ENCODE measurements around the gene PSKH1. TPM values are rescaled to one million over a fixed set of nuclear protein-coding genes. Genes with fewer than 3 reads are reported as not detected.
A peak's percentile ranks its signal among the peaks of the same experiment; 100 is the strongest.

Gene PSKH1
- total and polyA plus RNA-seq, 9 of the 15 experiments (the other 6 are each of a cell fraction or from before 2014, with no cell fraction given) = 0.96 to 20.9 (median 9.4) TPM

- no peak for TF ChIP-seq HMBOX1 (IDR thresholded peaks at IDR 0.05)
- TF ChIP-seq CBX2 (IDR thresholded peaks at IDR 0.05; ENCODE audit: insufficient read depth, low read length, poor library complexity, severe bottlenecking) = no peak
- no peak for TF ChIP-seq ZNF79 (CRISPR knock-in tag; IDR thresholded peaks at IDR 0.05; ENCODE audit: low read depth)
- TF ChIP-seq STAT5B (CRISPR knock-in tag; IDR thresholded peaks at IDR 0.05) = no peak
- 0 out of 2 replicates have a peak, but pooled peaks have one; percentile 23 for TF ChIP-seq RNF2 (IDR thresholded peaks at IDR 0.05)
- no peak for TF ChIP-seq FOXO4 (CRISPR knock-in tag; IDR thresholded peaks at IDR 0.05)
- no peak for TF ChIP-seq ZSCAN29 (IDR thresholded peaks at IDR 0.05)
- TF ChIP-seq ZNF146 (CRISPR knock-in tag; IDR thresholded peaks at IDR 0.05; ENCODE audit: unreplicated experiment) = no peak
- no peak for TF ChIP-seq POU5F1 (IDR thresholded peaks at IDR 0.05; ENCODE audit: borderline replicate concordance, low read depth, low read length, partially characterized antibody)
- TF ChIP-seq NUFIP1 (IDR thresholded peaks at IDR 0.05; ENCODE audit: partially characterized antibody) = no peak
- TF ChIP-seq ZNF398 (CRISPR knock-in tag; IDR thresholded peaks at IDR 0.05) = no peak
- no peak for TF ChIP-seq ZNF408 (CRISPR knock-in tag; IDR thresholded peaks at IDR 0.05; ENCODE audit: low read depth)
- TF ChIP-seq ZNF232 (CRISPR knock-in tag; IDR thresholded peaks at IDR 0.05) = peak; percentile 89
- TF ChIP-seq MYNN (IDR thresholded peaks at IDR 0.05) = peak; percentile 65; the same call in 1 of the 2 replicates
- TF ChIP-seq MYNN (CRISPR knock-in tag; IDR thresholded peaks at IDR 0.05) = no peak
- TF ChIP-seq KLF10 (CRISPR knock-in tag; IDR thresholded peaks at IDR 0.05) = no peak
- TF ChIP-seq ZNF263 (CRISPR knock-in tag; IDR thresholded peaks at IDR 0.05; ENCODE audit: borderline replicate concordance) = peak; percentile 19; the same call in 1 of the 2 replicates
- no peak for TF ChIP-seq POLR3A (IDR thresholded peaks at IDR 0.05; ENCODE audit: borderline replicate concordance, extremely low read depth, insufficient read depth, insufficient read length)
- no peak for TF ChIP-seq ETV6 (IDR thresholded peaks at IDR 0.05; ENCODE audit: borderline replicate concordance in 1 of 2, low read depth in 2 of 2, low read length in 1 of 2)
- peak; percentile 81; the same call in 1 of the 2 replicates for TF ChIP-seq ETV6 (CRISPR knock-in tag; IDR thresholded peaks at IDR 0.05; ENCODE audit: borderline replicate concordance)
- TF ChIP-seq POLR2AphosphoS2 (IDR thresholded peaks at IDR 0.05; ENCODE audit: low read length) = peak; percentile 95; the same call in 1 of the 2 replicates
- peak; percentile 79 for TF ChIP-seq MAX (CRISPR knock-in tag; IDR thresholded peaks at IDR 0.05)
- TF ChIP-seq CBFB (CRISPR knock-in tag; IDR thresholded peaks at IDR 0.05) = no peak
- TF ChIP-seq PRMT5 (CRISPR knock-in tag; IDR thresholded peaks at IDR 0.05) = no peak
- peak; percentile 84 for TF ChIP-seq POLR2A (conservative IDR thresholded peaks at IDR 0.05)
- TF ChIP-seq KLF6 (CRISPR knock-in tag; IDR thresholded peaks at IDR 0.05; ENCODE audit: borderline replicate concordance) = 0 out of 2 replicates have a peak, but pooled peaks have one; percentile 61
Measured at GRCh38 chr16:67872631-67873434, 20.2 kb upstream of the PSKH1 start, which contains the start of gene EDC4 (continued).
